Measurements from ENCODE around the gene FBXO31.

- TF ChIP-seq CTCF (IDR thresholded peaks at IDR 0.05): no peak
- TF ChIP-seq POLR2A (IDR thresholded peaks at IDR 0.05): no peak
- TF ChIP-seq EP300 (IDR thresholded peaks at IDR 0.05): no peak
These were observed 59.7 kb downstream of the FBXO31 start for GRCh38 chr16:87323727-87324410.
